SIG-M5 (cell line): ENCODE measurements around the gene NPTN.
A peak's percentile ranks its signal among the peaks of the same experiment; 100 is the strongest.
"Not testable (repeated sequence)": the region's sequence is repeated elsewhere in the genome, so short reads cannot be mapped to it uniquely, and the experiment has no call there.

Source experiments
- DNase-seq: peaks from one replicate; lab custom pipeline; 2025; lab: John Stamatoyannopoulos, UW

The NPTN gene

DNA sequence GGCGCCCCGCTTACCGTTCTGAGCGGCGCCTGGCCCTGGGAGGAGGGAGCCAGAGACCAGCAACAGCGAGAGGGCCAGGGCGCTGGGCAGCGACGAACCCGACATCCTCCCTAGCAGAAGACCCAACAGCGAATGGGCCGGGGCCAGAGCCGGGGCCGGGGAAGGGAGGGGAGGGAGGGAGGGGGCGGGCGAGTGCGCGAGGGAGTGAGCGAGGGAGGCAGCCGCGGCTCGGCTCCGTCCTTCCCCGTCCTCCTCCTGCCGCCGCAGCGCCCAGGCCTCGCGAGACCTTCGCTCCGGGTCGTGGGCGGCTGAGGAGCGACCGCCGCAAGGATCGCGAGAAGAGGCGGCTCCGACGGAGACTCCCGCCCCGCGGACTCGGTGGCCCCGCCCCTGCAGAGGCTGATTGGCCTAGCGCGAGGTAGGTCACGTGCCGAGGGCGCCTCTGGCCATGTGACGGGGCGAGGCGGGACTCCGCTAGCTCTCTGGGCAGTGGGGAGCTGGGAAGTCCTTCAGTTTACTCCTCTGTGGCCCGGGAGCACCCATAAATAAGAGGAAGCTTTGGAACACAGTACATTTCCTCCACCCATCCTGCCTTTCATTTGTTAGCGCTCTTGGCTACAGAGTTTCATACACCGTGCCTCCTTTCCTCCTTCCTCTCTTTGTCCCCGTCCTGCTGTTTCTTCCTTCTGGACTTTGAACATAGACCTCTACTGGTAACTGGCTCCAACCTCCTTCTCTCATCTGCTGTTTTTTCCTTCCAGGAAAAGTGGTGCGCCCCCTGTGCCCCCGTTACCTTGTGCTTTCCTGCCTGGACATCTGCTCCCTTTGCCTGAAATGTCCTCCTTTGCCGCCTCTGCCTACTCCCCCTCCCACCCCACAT lies at the start of gene NPTN:
TSS of gene NPTN (minus strand) at position 279 of the 880 bp plus-strand sequence. CDS start at position 105, 174 bp downstream.
- DNase-seq = peak; percentile 80

- no peak for DNase-seq
These were observed 49.5 kb upstream of the NPTN start for GRCh38 chr15:73682600-73683090.

- DNase-seq = no peak
These were observed 48.8 kb upstream of the NPTN start for GRCh38 chr15:73681856-73682599.

GRCh38 chr15:73681063-73681462 lies 47.9 kb upstream of the NPTN start:
- DNase-seq = no peak

DNA sequence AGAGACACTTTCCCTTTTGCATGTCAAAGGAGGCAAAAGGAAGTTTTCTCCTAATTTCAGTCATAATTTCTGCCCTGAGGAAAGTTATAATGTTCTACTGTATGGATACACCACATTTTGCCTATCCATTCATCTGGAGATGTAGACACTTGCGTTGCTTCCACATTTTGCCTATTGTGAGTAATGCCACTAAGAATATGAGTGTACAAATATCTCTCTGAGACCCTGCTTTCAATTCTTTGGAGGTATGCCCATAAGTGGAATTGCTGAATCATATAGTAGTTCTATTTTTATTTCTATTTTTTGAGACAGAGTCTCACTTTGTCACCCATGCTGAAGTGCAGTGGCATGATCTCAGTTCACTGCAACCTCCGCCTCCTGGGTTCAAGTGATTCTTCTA lies 47.4 kb upstream of the NPTN start:
- no peak for DNase-seq

DNA sequence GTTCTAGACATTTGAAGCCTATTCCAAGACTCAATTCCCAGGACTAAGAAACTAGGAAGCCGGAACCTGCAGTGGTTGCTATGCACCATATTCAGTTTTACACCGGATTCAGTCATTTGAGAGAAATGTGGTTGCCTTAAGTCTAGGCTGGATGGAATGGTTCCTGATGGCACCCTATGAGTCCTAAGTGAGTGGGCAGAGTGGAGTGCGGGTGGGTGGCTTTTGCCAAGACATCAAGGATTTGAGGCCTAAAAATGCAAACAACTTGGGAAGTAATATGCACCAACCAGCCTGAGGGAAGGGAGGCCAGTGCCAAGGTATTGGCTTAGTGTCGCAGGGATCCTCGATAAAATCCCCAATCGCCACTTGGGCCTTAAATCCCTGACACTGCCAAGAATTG lies 46.8 kb upstream of the NPTN start:
- DNase-seq = no peak

DNA sequence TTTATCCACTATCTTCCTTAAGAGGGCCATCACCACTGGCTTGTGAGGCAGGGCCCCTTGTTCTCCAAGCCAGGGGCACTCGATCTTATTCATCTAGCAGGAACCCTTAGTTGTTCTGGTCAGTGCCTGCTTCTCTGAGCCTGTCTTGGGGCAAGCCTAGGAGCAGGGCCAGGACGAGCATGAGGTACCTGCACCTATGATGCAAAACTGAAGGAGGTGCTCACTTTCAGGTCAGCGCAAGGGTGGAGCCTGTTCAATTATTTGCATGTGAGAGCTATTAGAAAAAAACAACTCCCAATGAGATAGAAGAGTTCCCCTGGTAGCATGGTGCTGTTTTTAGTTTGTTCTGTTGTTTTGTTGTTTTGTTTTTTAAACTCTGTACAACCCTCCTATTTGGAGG lies 46.0 kb upstream of the NPTN start:
- no peak for DNase-seq

DNA sequence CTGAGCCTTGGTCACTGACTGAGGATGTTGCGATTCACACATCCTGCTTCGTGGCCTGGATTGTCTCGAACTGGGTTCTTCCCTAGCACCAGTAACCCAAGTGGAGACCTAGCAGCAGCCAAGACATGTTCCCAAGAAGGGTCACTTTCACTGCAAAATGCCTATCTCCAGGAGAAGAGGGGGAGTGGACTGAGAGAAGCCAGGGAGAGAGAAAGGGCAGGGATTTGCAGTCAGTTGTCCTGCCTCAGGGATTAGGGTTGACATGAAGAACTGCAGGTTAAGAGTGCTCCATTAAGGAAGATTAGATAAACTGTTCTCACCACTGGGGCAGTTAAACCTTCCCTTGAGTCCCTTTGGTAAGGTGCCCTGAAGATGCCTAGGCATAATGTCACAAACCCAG lies 45.3 kb upstream of the NPTN start:
- no peak for DNase-seq

DNA sequence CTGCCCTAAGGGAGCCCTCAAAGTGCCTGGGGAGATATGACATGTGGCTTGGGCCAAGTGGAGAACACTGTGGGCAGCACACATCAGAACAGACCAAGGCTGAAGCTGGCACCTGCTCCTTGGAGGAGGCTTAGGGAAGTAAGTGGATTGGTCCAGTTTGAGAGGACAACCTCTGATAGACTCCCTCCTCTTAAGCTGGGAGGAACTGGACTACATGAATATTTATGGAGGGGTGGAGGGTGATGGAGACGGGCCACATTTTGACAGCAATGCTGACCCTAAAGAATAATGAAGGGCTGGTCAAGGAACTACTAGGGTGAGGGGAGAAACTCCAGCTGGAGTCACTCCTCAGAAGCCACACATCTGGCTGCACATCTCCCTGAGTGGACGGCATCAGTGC lies 44.5 kb upstream of the NPTN start:
- DNase-seq = no peak

- DNase-seq = no peak
These were observed 44.0 kb upstream of the NPTN start for GRCh38 chr15:73677146-73677607.

DNA sequence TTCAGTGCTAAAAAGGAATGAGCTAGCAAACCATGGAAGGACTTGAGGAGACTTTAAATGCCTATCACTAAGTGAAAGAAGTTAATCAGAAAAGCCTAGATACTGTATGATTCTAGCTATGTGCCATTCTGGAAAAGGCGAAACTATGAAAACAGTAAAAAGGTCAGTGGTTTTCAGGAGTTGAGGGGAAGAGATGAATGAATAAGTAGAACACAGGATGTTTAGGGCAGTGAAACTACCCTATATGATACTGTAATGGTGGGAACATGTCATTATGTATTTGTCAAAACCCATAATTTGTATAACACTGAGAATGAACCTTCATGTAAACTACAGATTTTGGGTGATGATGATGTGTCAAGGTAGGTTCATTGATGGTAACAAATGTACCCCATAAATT lies 41.4 kb upstream of the NPTN start:
- DNase-seq = no peak

- DNase-seq = no peak
These were observed 27.3 kb upstream of the NPTN start for GRCh38 chr15:73660455-73660854.

GRCh38 chr15:73658645-73659044 lies 25.5 kb upstream of the NPTN start:
- DNase-seq = no peak

DNA sequence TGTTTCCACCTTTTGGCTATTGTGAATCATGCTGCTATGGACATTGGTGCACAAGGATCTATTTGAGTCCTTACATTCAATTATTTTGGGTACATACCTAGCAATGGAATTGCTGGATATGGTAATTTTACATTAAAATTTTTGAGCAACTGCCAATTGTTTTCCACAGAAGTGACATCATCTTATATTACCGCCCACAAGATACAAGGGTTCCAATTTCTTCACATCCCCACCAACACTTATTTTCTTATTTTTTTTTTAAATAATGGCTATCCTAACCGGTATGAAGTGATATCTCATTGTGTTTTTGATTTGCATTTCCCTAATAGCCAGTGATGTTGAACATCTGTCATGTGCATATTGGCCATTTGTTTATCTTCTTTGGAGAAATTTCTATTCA lies 22.5 kb upstream of the NPTN start:
- DNase-seq = no peak

- DNase-seq = no peak
These were observed 21.5 kb upstream of the NPTN start for GRCh38 chr15:73654659-73655058.

DNA sequence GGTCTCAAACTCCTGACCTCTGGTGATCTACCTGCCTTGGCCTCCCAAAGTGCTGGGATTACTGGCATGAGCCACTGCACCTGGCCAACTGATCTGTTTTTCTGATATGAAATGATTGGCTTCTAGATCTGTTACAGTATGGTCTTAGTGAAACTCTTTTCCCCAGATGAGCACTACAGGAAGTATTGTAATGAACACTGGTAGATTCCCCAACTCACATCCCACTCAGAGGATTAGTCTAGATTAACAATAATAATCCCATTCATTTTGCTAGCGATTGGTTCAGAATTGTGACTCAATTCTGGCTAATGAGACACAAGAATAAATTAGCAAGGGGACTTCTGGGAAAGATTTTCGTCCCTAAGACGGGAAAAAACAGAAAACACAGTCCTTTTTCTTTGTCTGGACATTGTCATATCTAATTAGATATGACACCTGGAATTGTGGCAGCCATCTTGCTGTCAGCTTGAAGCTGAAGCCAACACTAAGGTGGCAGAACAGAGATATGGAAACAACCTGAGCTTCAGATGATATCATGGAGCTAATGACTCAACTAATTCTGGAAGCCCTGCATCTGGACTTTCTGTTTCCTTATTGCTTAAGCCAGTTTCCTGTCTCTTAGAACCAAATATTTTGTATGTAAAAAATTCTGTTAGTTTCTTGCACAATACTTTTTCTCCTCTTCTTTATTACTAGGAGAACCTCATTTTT lies 17.4 kb upstream of the NPTN start:
- peak; percentile 3 for DNase-seq

DNA sequence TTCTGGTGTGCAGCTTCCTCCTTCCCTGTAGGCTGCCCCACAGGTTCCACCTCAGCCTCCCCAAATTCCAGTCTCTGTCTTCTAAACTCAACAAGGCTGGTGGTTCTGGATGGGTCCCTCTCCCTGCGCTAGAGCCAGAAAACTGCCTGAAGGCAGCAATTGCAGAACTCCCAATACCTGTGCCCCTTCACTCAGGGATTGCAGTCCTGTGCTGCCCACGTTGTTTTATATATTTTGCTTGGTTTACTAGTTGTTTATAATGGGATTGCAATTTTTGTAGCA lies 14.8 kb upstream of the NPTN start:
- DNase-seq = no peak

- no peak for DNase-seq
These were observed 14.2 kb upstream of the NPTN start for GRCh38 chr15:73647259-73648013.

DNA sequence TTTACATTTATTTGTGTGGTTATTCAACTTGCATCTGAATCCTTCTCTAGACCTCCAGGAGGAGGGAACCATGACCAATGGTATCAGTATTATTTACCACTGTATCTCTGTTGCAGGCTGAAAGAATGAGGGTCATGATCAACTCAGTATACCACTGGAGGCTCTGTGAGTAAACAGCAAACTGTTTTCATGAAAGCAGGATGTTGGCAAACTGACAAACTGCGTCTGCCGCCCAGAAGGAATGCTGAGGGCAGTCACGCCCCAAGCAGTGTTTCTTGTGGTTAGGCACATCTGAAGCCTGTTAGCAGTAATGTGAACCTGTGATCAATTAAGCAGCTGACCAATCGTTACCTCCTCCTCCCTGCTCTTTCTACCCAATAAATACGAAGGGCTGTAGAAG lies 6.3 kb upstream of the NPTN start:
- DNase-seq = not testable (repeated sequence)

DNA sequence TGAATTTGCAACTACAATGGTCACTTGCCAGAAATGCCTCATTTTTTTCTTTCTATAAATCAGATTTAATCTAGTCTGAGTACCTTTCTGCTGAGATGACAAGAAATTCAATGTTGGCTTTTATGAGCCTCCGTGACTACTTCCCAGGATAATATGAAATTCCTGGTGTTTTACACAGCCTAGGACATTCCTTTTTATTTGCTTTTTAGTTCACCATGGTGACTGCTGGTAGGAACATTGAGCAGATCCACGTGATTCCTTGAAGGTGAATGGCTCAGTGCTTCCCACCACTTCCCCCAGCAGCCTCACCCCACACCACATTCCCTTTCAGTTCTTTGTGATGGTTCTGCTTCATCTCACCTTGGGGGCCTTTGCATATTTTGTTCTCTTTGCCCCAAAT lies 4.3 kb upstream of the NPTN start:
- DNase-seq = no peak

DNA sequence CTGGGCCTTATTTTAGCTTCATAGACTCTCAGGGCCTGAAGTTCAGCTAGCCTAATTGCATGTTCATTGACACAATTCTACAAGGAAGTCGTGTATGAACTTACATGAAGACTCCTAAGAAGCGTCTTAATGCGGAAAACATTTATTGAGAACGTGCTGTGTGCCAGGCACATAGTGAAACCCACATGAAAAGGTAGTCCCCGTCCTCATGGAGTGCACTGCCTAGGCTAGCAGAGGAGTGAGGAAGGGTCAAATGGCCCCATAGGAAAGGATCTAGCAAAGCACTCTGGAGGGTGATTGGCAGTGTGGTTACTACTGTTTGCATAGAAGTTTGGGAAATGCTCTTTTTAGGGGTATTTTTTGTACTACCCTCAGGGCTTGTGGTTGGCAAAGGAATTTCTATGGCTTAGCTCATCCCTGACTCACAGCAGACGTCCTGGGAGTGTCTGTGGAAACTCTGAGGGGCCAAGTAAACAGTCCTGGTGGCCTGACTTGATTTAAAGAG lies 854 bp upstream of the NPTN start:
- no peak for DNase-seq

GRCh38 chr15:73632670-73633058 lies 525 bp downstream of the NPTN start:
- no peak for DNase-seq
